ENCODE data around the gene ZMYM2. TPM values are rescaled to one million over a fixed set of nuclear protein-coding genes. Genes with fewer than 3 reads are reported as not detected.

Gene ZMYM2
- total and polyA plus RNA-seq, 7 donors, result 6.7 to 42.8 (median 25.4) TPM

GRCh38 chr13:19991531-19991930 is 33.0 kb downstream of the ZMYM2 start:
- Histone ChIP-seq H3K9me3 (no peaks in the 10 kb centered on the region), H3K36me3 (ENCODE audit: insufficient read depth in 1 of 2, low read depth in 1 of 2) (peaks cover 8 to 33% of the 10 kb centered on the region in 2 donors), H3K4me1 (peaks cover 14% of the 10 kb centered on the region), H3K27me3 (ENCODE audit: insufficient read depth in 3 of 3, low read length in 2 of 3) (no peaks in the 10 kb centered on the region), H3K27ac (no peak overlapping the region), H3K4me3 (no peak overlapping the region)
- TF ChIP-seq CTCF (IDR thresholded peaks at IDR 0.05), result no peak
- intact Hi-C loops (cut with DNase I), result no loop called here
- DNase-seq (no peak), ATAC-seq (no peak)
- WGBS, 3 donors, result 78 to 87% (median 85%) methylated on average over 2 of the region's 2 CpGs

GRCh38 chr13:19993024-19993423 is 34.5 kb downstream of the ZMYM2 start:
- H3K27me3 ChIP-seq (ENCODE audit: insufficient read depth in 3 of 3, low read length in 2 of 3), result no peaks in the 10 kb centered on the region
- TF ChIP-seq CTCF (IDR thresholded peaks at IDR 0.05), result no peak
- intact Hi-C loops (cut with DNase I), result no loop called here
- no peak for ATAC-seq
- no peak overlapping the region for H3K4me3 ChIP-seq
- DNase-seq, result no peak
- H3K27ac ChIP-seq, result no peak overlapping the region
- peaks cover 8 to 33% of the 10 kb centered on the region in 2 donors for H3K36me3 ChIP-seq (ENCODE audit: insufficient read depth in 1 of 2, low read depth in 1 of 2)
- WGBS, 3 donors, result 84 to 92% (median 90%) methylated on average over 4 of the region's 4 CpGs
- peaks cover 14% of the 10 kb centered on the region for H3K4me1 ChIP-seq
- no peaks in the 10 kb centered on the region for H3K9me3 ChIP-seq

GRCh38 chr13:19998960-19999359 is 40.4 kb downstream of the ZMYM2 start:
- H3K27me3 ChIP-seq (ENCODE audit: insufficient read depth in 3 of 3, low read length in 2 of 3), result no peaks in the 10 kb centered on the region
- H3K36me3 ChIP-seq (ENCODE audit: insufficient read depth in 1 of 2, low read depth in 1 of 2), result peaks cover 0 to 41% of the 10 kb centered on the region in 2 donors
- intact Hi-C loops (cut with DNase I), result no loop called here
- ATAC-seq (no peak), DNase-seq (no peak)
- H3K9me3 ChIP-seq, result no peaks in the 10 kb centered on the region
- TF ChIP-seq CTCF (IDR thresholded peaks at IDR 0.05), result no peak
- H3K4me1 ChIP-seq, result no peaks in the 10 kb centered on the region
- H3K27ac ChIP-seq, result no peak overlapping the region
- WGBS, 3 donors, result 90 to 97% (median 96%) methylated on average over 3 of the region's 3 CpGs
- H3K4me3 ChIP-seq, result no peak overlapping the region

- Histone ChIP-seq H3K36me3 (ENCODE audit: insufficient read depth in 1 of 2, low read depth in 1 of 2) (peaks cover 0 to 42% of the 10 kb centered on the region in 2 donors), H3K4me1 (no peaks in the 10 kb centered on the region), H3K27me3 (ENCODE audit: insufficient read depth in 3 of 3, low read length in 2 of 3) (no peaks in the 10 kb centered on the region), H3K4me3 (no peak overlapping the region), H3K27ac (no peak overlapping the region), H3K9me3 (no peaks in the 10 kb centered on the region)
- ATAC-seq (no peak), DNase-seq (no peak)
- intact Hi-C loops (cut with DNase I), result no loop called here
- TF ChIP-seq CTCF (IDR thresholded peaks at IDR 0.05), result no peak
- WGBS, 3 donors, result 91 to 92% (median 91%) methylated on average over 5 of the region's 5 CpGs
Observed at GRCh38 chr13:20000062-20000552, 41.6 kb downstream of the ZMYM2 start.

Data from psoas muscle (tissue), 8 donors.